Neural progenitor cell (in vitro differentiated cells): ENCODE data around the gene DLG2.

Experiments
- CTCF ChIP-seq: fragments of 200-600 bp; sonication (generic); IDR thresholded peaks from 2 replicates; pipeline ENCODE4 v1.5.1; 2017; ENCODE audit warnings: antibody characterized with exemption, mild to moderate bottlenecking
- EZH2 ChIP-seq: fragments of 200-600 bp; sonication (generic); IDR thresholded peaks from 2 replicates; pipeline ENCODE4 v1.6.1; 2017; ENCODE audit warnings: antibody characterized with exemption, mild to moderate bottlenecking, moderate library complexity
- EZH2phosphoT487 ChIP-seq: fragments of 200-600 bp; sonication (generic); IDR thresholded peaks from 2 replicates; pipeline ENCODE4 v1.6.1; 2017; ENCODE audit warnings: antibody characterized with exemption

- TF ChIP-seq CTCF (no peak), EZH2 (no peak), EZH2phosphoT487 (no peak)
Measured at GRCh38 chr11:84544566-84544965, 1082.6 kb downstream of the DLG2 start.
